Measurements from ENCODE around the gene CFHR2.
"Not testable (repeated sequence)": the region's sequence is repeated elsewhere in the genome, so short reads cannot be mapped to it uniquely, and the experiment has no call there.

Gene CFHR2

DNA sequence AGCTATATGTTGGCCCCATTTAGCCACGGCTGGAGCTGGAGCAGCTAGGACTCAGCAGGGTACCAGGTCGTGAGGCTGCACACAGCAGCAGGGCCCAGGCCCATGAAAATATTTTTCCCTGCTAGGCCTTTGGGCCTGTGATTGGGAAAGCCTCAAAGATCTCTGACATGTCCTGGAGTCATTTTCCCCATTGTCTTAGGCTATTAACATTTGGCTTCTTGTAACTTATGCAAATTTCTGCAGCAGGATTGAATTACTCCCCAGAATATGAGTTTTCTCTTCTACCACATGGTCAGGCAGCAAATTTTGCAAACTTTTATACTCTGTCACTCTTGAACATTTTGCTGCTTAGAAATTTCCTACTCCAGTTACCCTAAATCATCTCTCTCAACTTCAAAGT lies 11.2 kb downstream of the CFHR2 start:
- Histone ChIP-seq H3K9ac (ENCODE audit: low read depth, low read length) (no peak overlapping the region), H3K4me3 (ENCODE audit: low read length) (no peak overlapping the region), H3K9me3 (ENCODE audit: insufficient read depth, low read depth, low read length) (no peaks in the 10 kb centered on the region), H3K4me1 (ENCODE audit: insufficient read depth, low read length) (no peaks in the 10 kb centered on the region), H3K27me3 (ENCODE audit: insufficient read depth, low read length) (no peaks in the 10 kb centered on the region), H3K36me3 (ENCODE audit: insufficient read depth, low read length) (no peaks in the 10 kb centered on the region), H3K27ac (ENCODE audit: low read depth, low read length) (no peak overlapping the region)
- WGBS: 78% methylated on average over 2 of the region's 2 CpGs

DNA sequence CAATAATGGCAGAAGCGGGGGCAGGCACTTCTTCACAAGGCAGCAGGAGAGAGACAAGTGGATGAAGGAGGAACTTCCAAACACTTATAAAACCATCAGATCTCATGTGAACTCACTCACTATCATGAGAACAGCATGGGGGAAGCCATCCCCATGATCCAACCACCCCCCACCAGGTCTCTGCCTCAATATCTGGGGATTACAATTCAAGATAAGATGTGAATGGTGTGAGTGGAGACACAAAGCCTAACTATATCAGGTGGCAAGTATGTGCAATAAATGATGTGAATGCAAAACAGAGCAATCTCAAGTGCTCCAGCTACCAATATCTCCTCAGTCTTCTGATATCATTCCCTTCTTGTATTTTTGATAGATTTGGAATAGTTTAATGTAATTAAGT lies 12.4 kb downstream of the CFHR2 start:
- Histone ChIP-seq H3K36me3 (ENCODE audit: insufficient read depth, low read length) (no peaks in the 10 kb centered on the region), H3K27me3 (ENCODE audit: insufficient read depth, low read length) (no peaks in the 10 kb centered on the region), H3K4me3 (ENCODE audit: low read length) (no peak overlapping the region), H3K27ac (ENCODE audit: low read depth, low read length) (no peak overlapping the region), H3K9me3 (ENCODE audit: insufficient read depth, low read depth, low read length) (no peaks in the 10 kb centered on the region), H3K9ac (ENCODE audit: low read depth, low read length) (no peak overlapping the region), H3K4me1 (ENCODE audit: insufficient read depth, low read length) (no peaks in the 10 kb centered on the region)
- 80% methylated on average over 1 of the region's 1 CpG for WGBS

DNA sequence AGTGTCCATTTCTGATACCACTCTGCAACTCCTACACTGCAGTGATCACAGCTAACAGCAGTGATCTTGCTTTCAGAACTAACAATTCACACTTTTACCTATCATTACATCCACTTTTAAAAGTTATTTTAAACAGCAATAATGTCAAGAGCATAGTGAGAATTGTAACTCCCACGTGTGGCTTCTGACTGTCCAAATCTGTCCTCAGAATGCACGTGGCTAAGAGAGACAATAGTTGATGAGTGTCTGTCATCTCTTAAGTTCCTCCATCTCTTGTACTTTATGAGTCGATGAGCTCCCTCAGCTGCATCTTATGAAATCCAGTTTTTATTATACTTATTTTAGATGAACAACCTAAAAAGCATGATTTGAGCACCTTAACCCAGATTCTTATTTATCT lies 17.3 kb downstream of the CFHR2 start:
- Histone ChIP-seq H3K9ac (ENCODE audit: low read depth, low read length) (no peak overlapping the region), H3K27me3 (ENCODE audit: insufficient read depth, low read length) (no peaks in the 10 kb centered on the region), H3K27ac (ENCODE audit: low read depth, low read length) (no peak overlapping the region), H3K4me1 (ENCODE audit: insufficient read depth, low read length) (no peaks in the 10 kb centered on the region), H3K36me3 (ENCODE audit: insufficient read depth, low read length) (no peaks in the 10 kb centered on the region), H3K9me3 (ENCODE audit: insufficient read depth, low read depth, low read length) (no peaks in the 10 kb centered on the region), H3K4me3 (ENCODE audit: low read length) (no peak overlapping the region)
- WGBS: 93% methylated on average over 3 of the region's 3 CpGs

DNA sequence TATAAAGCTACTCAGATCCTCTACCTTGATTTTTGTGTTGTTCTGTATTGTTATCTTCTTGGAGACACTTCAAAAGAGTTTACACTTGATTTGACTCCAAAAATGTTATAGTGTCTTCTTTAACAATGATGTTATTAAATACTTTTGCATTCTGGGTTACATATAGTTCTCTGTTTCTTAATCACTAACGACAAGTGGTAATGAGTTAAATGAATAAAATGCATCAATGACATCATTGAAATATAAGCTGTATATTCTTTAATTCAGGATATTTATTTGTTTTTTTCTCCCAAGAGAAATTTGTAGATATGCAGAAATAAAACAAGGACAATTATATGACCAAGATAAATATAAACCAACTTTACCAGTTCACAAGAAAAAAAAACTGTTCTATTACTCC lies 26.6 kb downstream of the CFHR2 start:
- H3K36me3 ChIP-seq (ENCODE audit: insufficient read depth, low read length): no peaks in the 10 kb centered on the region
- no peak overlapping the region for H3K4me3 ChIP-seq (ENCODE audit: low read length)
- H3K27ac ChIP-seq (ENCODE audit: low read depth, low read length): no peak overlapping the region
- no CpG with 5 or more reads among the region's 1 CpG for WGBS
- H3K9ac ChIP-seq (ENCODE audit: low read depth, low read length): no peak overlapping the region
- H3K27me3 ChIP-seq (ENCODE audit: insufficient read depth, low read length): no peaks in the 10 kb centered on the region
- H3K4me1 ChIP-seq (ENCODE audit: insufficient read depth, low read length): no peaks in the 10 kb centered on the region
- no peaks in the 10 kb centered on the region for H3K9me3 ChIP-seq (ENCODE audit: insufficient read depth, low read depth, low read length)

DNA sequence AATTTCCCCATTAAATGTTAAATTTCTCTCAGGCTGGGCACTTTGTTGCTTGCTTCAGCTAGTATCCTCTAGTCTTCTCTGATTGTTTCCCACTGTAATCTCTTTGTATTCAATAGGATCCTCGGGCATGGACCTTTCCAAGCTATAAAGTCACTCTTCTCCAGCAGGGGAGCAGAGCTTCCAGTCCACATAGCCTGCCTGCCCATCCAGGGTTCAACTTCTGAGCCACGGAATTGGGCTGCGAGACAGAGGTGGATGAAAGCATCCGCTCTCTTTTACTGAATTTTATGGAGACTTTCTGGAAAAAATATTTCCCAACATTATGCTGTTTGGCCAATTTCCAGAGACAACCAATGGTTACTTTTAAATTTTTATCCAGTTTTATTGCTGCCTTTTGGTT lies 32.7 kb downstream of the CFHR2 start:
- Histone ChIP-seq H3K9ac (ENCODE audit: low read depth, low read length) (no peak overlapping the region), H3K27ac (ENCODE audit: low read depth, low read length) (no peak overlapping the region), H3K27me3 (ENCODE audit: insufficient read depth, low read length) (no peaks in the 10 kb centered on the region), H3K4me1 (ENCODE audit: insufficient read depth, low read length) (no peaks in the 10 kb centered on the region), H3K36me3 (ENCODE audit: insufficient read depth, low read length) (no peaks in the 10 kb centered on the region), H3K9me3 (ENCODE audit: insufficient read depth, low read depth, low read length) (no peaks in the 10 kb centered on the region), H3K4me3 (ENCODE audit: low read length) (no peak overlapping the region)
- WGBS: 97% methylated on average over 4 of the region's 4 CpGs

DNA sequence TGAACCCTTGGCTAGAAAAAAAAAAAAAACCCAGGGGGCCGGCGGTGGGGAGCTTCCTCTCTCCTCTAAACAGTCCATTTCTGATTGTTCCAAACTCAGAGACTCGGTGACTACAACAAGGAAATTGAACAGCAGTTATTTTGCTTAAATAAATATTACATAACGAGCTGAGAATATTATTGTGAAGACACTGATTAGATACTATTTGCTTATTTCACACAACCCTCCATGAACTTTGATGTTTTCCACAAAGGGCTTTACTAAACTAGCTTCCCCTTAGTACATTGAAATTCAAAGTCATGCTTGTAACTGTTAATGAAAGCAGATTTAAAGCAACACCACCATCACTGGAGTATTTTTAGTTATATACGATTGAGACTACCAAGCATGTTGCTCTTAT lies 33.7 kb downstream of the CFHR2 start, which contains the start of gene CFHR5:
CFHR5 (plus strand) TSS at position 279 of the 400 bp plus-strand sequence; CDS start at position 388, 109 bp downstream.
- Histone ChIP-seq H3K27ac (ENCODE audit: low read depth, low read length) (no peak within 1 kb of the TSS), H3K9ac (ENCODE audit: low read depth, low read length) (no peak within 1 kb of the TSS), H3K9me3 (ENCODE audit: insufficient read depth, low read depth, low read length) (no peaks in the 10 kb centered on the region), H3K27me3 (ENCODE audit: insufficient read depth, low read length) (no peaks in the 10 kb centered on the region), H3K4me1 (ENCODE audit: insufficient read depth, low read length) (no peaks in the 10 kb centered on the region), H3K4me3 (ENCODE audit: low read length) (no peak within 1 kb of the TSS), H3K36me3 (ENCODE audit: insufficient read depth, low read length) (no peaks in the 10 kb centered on the region)
- 88% methylated on average over 3 of the region's 5 CpGs for WGBS

DNA sequence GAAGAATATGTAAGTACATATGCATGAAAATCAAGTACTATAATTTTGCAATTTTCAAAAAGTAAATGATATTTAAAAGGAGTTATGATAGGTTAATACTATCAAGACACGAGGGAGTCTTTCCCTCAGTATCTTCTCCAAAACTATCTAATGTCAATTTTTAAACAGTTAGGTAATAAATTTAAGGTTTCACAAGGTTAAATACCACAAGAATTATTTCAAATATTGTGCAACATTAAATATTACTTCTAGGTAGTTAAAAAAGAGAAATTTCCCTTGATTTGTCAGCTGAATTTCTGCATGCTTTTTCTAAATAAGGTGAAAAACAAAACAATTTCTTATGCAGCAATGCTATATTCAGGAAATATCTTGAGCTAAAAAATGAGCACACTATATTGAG lies 37.3 kb downstream of the CFHR2 start:
- Histone ChIP-seq H3K4me1 (ENCODE audit: insufficient read depth, low read length) (no peaks in the 10 kb centered on the region), H3K27me3 (ENCODE audit: insufficient read depth, low read length) (no peaks in the 10 kb centered on the region), H3K27ac (ENCODE audit: low read depth, low read length) (no peak overlapping the region), H3K9me3 (ENCODE audit: insufficient read depth, low read depth, low read length) (no peaks in the 10 kb centered on the region), H3K36me3 (ENCODE audit: insufficient read depth, low read length) (no peaks in the 10 kb centered on the region), H3K4me3 (ENCODE audit: low read length) (no peak overlapping the region), H3K9ac (ENCODE audit: low read depth, low read length) (no peak overlapping the region)
- WGBS: no CpG with 5 or more reads among the region's 1 CpG

DNA sequence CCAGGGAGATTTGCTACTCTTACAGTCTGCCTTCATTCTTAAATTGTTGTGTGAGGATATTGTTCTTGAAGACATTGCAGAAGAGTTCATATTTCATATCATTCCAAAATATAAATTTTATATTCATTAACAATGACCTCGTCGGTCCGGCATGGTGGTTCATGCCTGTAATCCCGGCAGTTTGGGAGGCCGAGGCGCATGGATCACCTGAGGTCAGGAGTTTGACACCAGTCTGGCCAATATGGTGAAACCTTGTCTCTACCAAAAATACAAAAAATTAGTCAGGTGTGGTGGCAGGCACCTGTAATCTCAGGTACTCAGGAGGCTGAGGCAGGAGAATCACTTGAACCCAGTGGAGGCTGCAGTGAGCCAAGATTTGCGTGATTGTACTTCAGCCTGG lies 38.7 kb downstream of the CFHR2 start:
- H3K9me3 ChIP-seq (ENCODE audit: insufficient read depth, low read depth, low read length); H3K27me3 ChIP-seq (ENCODE audit: insufficient read depth, low read length); H3K9ac ChIP-seq (ENCODE audit: low read depth, low read length); H3K4me3 ChIP-seq (ENCODE audit: low read length); H3K36me3 ChIP-seq (ENCODE audit: insufficient read depth, low read length); H3K27ac ChIP-seq (ENCODE audit: low read depth, low read length); H3K4me1 ChIP-seq (ENCODE audit: insufficient read depth, low read length): not testable (repeated sequence)
- 94% methylated on average over 7 of the region's 7 CpGs for WGBS

DNA sequence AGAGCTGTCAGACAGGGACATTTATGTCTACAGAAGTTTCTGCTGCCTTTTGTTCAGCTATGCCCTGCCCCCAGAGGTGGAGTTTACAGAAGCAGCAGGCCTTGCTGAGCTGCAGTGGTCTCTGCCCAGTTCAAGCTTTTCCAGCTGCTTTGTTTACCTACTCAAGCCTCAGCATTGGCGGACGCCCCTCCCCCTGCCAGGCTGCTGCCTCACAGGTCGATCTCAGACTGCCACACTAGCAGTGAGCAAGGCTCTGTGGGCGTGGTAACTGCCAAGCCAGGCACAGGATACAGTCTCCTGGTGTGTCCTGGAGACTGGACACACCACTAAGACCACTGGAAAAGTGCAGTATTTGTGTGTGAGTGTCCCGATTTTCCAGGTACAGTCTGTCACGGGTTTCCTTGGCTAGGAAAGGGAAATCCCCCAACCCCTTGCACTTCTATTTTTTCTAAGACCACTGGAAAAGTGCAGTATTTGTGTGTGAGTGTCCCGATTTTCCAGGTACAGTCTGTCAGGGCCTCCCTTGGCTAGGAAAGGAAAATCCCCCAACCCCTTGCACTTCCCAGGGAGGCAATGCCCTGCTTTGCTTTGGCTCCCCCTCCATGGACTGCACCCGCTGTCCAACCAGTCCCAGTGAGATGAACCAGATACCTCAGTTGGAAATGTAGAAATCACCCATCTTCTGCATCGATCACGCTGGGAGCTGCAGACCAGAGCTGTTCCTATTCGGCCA lies 48.5 kb downstream of the CFHR2 start:
- not testable (repeated sequence) for H3K36me3 ChIP-seq (ENCODE audit: insufficient read depth, low read length); H3K9me3 ChIP-seq (ENCODE audit: insufficient read depth, low read depth, low read length); H3K4me1 ChIP-seq (ENCODE audit: insufficient read depth, low read length); H3K27me3 ChIP-seq (ENCODE audit: insufficient read depth, low read length); H3K9ac ChIP-seq (ENCODE audit: low read depth, low read length)
- Histone ChIP-seq H3K4me3 (ENCODE audit: low read length) (peak overlapping the region; percentile 21; the same call in 1 of the 2 replicates), H3K27ac (ENCODE audit: low read depth, low read length) (peak overlapping the region; percentile 47)
- 52% methylated on average over 11 of the region's 11 CpGs for whole genome bisulfite sequencing

DNA sequence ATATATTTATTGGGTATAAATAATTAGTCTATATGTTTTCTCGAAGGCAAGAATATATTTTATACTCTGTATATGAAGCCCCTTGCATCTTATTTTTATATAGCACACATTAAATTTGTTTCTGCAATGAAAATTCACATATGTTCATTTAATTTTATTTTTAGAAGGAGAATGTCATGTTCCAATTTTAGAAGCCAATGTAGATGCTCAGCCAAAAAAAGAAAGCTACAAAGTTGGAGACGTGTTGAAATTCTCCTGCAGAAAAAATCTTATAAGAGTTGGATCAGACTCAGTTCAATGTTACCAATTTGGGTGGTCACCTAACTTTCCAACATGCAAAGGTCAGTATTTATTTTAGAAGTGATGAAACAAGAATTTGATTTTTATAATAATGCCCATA lies 50.4 kb downstream of the CFHR2 start:
- no peak overlapping the region for H3K4me3 ChIP-seq (ENCODE audit: low read length)
- no peak overlapping the region for H3K9ac ChIP-seq (ENCODE audit: low read depth, low read length)
- H3K9me3 ChIP-seq (ENCODE audit: insufficient read depth, low read depth, low read length): no peaks in the 10 kb centered on the region
- H3K27me3 ChIP-seq (ENCODE audit: insufficient read depth, low read length): no peaks in the 10 kb centered on the region
- H3K36me3 ChIP-seq (ENCODE audit: insufficient read depth, low read length): no peaks in the 10 kb centered on the region
- WGBS: 95% methylated on average over 1 of the region's 2 CpGs
- peaks cover 5% of the 10 kb centered on the region; the same call in 1 of the 2 replicates for H3K4me1 ChIP-seq (ENCODE audit: insufficient read depth, low read length)
- no peak overlapping the region for H3K27ac ChIP-seq (ENCODE audit: low read depth, low read length)

DNA sequence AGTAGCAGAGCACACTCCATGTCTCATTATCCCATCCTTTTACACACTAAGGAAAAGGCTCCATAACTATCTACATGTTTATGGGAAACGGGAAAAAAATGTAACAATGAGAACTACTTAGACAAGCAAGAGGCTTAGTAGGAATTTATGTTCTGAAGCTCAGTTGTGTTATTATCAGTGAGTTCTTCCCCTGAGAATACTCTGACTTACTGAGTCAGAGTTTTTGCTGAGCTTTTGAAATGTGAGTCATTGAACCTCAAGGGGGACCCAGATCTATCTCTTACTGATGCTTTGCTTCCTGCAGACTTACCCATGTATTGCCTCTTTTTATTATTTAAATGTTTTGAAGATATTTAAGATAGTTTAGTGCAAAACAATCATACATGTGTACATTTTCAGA lies 53.9 kb downstream of the CFHR2 start:
- Histone ChIP-seq H3K9me3 (ENCODE audit: insufficient read depth, low read depth, low read length) (no peaks in the 10 kb centered on the region), H3K9ac (ENCODE audit: low read depth, low read length) (no peak overlapping the region), H3K4me3 (ENCODE audit: low read length) (no peak overlapping the region), H3K27ac (ENCODE audit: low read depth, low read length) (no peak overlapping the region), H3K4me1 (ENCODE audit: insufficient read depth, low read length) (0 out of 2 replicates have a peak, but pooled peaks cover under 1% of the 10 kb centered on the region), H3K27me3 (ENCODE audit: insufficient read depth, low read length) (no peaks in the 10 kb centered on the region), H3K36me3 (ENCODE audit: insufficient read depth, low read length) (no peaks in the 10 kb centered on the region)
- 100% methylated on average over 1 of the region's 1 CpG for WGBS

DNA sequence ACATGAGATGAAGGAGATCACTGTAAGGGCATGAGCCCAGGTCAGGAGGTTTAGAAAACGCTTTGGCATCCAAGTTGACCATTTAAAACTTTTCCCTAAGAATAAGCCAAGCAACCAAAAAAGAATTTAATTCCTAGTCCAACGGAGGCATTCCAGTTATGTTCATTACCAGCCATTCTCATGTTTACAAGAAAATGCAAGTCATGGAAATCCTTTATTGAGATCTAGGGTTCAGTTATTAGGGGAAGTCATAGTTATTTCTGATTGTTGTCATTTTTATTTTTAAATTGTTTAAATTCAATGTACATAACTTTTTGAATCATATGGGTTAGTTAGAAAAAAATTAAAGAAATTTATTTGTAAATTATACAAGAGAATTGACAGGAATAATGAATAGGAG lies 58.3 kb downstream of the CFHR2 start:
- no peaks in the 10 kb centered on the region for H3K36me3 ChIP-seq (ENCODE audit: insufficient read depth, low read length)
- H3K4me3 ChIP-seq (ENCODE audit: low read length): no peak overlapping the region
- no peak overlapping the region for H3K27ac ChIP-seq (ENCODE audit: low read depth, low read length)
- H3K27me3 ChIP-seq (ENCODE audit: insufficient read depth, low read length): no peaks in the 10 kb centered on the region
- H3K9me3 ChIP-seq (ENCODE audit: insufficient read depth, low read depth, low read length): no peaks in the 10 kb centered on the region
- no peaks in the 10 kb centered on the region for H3K4me1 ChIP-seq (ENCODE audit: insufficient read depth, low read length)
- H3K9ac ChIP-seq (ENCODE audit: low read depth, low read length): no peak overlapping the region
- 90% methylated on average over 2 of the region's 2 CpGs for WGBS

Measured in HUES64 (cell line).